HG03045 (cell line): ENCODE measurements around the gene ASPG.

Experiments used
- ATAC-seq: cut with Tn5 transposase; IDR thresholded peaks from one replicate; pipeline ENCODE4 v1.9.1; 2021; ENCODE audit warnings: mild to moderate bottlenecking, moderate library complexity; ENCODE audit not compliant: unreplicated experiment

ASPG gene

DNA sequence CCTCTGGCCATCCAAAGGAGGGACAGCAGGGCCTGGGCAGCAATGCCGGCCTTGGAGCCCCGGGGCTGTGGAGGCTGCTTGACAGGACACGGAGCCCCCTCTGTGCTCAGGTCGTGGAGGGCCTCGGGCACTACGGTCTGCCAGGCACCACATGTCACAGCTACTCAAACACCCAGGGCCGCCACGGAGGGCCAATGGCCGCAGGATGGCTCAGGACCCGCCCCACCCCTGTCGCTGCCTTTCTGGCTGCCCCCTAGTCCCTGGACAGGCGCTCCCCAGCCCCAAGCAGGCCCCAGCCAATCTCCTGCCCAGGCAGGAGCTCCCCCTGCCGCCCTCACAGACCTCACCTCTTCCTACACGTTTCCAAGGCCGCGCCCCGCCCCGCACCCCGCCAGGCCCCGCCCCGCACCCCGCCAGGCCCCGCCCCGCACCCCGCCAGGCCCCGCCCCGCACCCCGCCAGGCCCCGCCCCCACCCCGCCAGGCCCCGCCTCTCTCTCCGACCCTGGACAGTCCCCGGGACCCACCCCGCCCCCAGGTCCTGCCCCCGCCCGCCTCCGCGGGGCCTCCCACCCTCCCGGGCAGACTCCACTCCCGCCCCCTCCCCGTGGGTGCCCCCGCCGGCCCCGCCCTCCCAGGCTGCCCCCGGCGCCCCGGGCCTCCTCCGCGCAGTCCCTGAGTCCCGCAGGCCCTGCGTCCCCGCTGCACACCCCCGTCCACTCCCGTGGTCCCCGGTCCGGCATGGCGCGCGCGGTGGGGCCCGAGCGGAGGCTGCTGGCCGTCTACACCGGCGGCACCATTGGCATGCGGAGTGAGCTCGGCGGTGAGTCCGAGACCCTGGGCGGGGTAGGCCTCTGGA lies at the start of gene ASPG:
Gene ASPG (plus strand): TSS at position 669 of the 857 bp plus-strand sequence. CDS start 71 bp downstream, at position 740.
- ATAC-seq, result no peak

DNA sequence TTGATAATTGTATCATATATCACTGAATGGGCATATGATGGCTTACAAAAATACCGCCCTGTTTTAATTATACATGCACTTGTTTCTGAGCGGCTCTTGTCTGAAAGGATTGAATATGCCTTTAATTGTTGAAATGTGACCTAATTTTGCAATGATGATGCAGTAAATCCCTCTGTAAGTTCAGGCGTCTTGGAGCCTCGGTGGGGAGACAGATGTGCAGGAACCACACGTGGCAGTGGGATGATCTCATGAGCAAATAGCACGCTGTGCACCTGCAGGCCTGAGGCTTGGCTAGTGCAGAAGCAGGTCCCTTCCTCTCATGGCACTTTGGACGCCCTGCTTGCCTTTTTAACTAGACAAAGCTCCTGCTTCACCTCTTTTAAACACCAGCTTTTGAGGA lies 49.3 kb upstream of the ASPG start:
- no peak for ATAC-seq

DNA sequence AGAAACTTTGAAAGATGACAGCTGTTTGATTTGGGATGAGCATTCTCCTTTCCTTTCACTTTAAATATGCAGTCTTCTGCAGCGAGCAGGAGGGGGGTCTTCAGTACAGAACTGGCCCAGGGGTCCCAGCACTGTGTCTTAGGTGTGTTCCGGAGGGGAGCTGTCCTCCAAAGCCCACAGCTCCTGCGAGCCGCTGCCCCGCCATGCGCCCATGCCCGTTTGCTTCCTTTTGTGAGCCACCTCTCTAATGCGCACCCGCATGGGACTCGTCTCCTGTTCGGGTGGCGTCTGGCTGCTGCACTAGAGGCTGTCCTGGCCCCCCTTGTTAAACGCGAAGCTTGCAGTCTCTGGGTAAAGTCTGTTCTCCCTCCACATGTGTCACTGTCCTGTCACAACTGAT lies 48.4 kb upstream of the ASPG start:
- ATAC-seq, result no peak

DNA sequence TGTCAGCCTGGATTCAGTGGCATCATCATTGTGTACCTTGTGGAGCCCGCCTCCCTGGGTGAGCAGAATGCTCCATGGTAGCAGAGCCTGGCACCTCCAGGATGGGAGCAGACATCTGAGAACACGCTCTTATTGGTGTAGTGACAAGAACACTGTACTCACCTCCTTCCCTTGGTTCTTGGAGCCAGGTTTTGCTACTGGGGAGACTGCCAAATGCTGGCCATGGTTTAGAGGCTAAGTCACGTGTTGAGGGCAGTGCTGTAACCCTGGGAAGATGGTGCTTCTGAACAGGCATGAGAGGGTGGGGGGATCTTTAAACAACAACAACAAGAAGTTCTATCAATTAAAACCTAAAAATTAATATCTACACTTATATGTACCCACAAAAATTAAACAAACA lies 47.6 kb upstream of the ASPG start:
- ATAC-seq, result no peak

DNA sequence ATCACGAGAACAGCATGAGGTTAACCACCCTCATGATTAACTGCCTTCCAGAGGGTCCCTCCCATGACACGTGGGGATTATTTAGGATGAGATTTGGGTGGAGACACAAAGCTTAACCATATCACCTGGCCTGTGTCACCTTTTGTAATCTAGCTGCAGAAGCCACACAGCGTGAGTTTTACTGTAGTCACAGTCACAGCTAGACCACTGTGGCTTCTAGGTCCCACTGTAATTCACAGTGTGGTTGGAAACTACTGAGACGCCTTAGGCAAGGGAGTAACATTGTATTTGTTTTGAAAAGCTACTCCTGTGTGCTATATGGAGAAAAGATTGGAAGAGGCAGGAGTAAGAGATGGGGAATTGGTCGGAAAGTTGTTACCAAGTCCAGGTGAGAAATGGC lies 46.3 kb upstream of the ASPG start:
- ATAC-seq, result no peak

DNA sequence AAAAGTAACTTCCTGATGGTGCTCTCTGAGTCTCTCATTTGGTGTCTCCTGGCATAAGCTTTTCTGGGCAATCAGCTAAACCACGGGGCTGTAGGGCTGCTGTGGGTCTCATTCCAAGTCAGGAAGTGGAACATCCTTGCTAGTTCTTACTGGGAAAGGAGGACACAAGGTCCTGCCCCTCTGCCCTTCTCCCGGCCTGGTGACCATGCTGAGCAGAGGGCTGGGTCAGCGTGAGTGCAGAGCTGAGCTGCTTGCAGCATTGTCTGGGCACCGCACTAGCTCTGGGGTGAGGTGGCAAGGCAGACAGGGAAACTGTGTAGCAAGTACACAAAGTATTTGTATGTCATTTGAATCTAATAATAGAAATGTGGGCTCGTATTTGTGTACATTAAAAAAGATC lies 45.0 kb upstream of the ASPG start:
- no peak for ATAC-seq

DNA sequence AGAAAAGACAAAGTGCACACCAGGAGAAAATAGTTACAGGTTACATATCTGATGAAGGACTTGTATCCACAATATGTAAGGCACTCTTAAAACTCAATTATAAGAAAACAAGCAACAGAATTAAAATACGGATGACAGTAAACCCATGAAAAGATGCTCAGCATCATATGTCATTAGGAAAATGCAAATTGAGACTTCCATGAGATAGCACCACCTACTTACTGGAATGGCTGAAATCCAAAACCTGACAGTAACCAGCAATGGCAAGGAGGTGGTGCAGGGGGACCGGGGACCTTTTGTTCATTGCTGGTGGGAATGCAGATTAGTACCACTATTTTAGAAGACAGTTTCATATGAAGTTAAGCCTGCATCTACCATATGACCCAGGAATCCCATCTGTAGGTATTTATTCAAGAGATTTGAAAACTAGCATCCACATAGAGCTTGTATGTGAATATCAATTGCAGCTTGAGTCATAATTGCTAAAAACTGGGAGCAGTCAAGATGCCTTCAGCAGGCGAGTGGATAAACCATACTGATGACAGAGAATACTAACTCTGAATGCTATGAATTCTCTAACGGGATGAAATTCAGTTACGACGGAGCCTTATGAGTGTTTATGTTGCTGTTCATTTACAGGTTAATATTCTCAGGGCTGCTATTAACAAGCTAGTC lies 43.9 kb upstream of the ASPG start:
- ATAC-seq, result no peak

DNA sequence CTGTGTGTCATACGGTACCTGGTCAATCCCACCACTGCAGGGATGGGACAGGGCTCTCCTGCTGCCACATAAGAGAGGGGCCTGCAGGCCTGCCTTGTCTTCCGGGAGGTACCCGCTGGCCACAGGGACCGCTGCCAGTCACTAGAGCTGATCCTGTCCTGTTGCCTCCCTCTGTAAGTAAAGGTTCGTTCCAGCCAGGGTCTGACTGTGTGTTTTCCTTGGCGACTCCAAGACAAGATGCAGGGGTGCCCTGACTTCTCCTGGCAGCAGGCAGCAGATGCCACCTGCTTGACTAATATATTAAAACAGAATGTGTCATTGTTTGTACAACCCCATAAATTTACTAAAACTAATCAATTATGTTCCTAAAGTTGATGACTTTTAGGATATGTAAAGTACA lies 41.5 kb upstream of the ASPG start:
- ATAC-seq, result no peak

DNA sequence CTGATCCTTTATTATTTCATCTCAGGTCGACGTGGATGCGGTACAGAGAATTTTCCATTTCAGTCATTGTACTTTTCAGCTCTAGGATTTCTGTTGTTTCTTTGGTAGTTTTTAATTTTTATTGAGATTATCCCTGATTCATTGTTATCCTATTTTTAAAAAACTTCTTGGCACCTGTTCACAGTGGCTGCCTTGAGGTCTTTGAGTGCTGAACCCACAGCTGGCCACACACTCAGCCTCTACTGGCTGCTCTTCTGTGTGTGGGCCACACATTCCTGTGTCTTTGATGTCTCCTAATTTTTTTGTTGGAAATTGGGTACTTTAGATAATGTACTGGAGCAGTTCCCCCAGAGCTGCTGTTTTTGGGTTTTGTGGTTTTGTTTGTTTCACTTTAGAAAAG lies 37.7 kb upstream of the ASPG start:
- no peak for ATAC-seq

DNA sequence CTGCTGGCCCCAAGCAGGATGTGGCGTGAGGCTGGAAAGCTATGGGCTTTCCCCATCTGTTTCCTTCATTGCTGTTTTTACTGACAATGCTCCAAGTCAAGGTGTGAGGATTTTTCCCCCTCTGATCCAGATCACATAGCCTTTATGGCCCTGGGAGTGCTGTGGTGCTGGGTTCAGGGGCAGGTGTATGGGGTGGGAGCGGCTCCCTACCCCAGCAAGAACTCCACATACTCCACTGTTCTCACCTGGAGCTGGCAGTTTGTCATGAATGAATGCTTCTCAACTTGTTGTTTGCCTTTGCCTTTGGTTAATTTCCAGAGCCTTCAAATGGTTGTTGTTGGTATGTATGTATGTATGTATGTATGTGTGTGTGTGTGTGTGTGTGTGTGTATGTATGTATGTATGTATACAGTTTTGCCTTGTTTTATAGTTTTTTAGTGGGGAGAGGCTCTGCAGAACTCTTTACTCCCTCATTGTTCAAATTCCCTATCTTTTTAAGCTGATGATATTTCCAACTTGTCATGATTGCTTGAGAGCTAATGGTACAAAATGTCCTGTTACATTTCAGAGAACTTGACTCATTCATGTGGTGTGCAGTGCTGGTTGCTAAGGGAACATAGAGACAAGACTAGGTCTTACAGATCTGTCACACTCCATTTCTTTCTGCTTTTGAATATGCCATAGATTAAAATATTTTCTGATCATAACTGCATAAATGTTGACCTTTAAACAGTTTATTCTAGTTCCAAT lies 36.6 kb upstream of the ASPG start:
- no peak for ATAC-seq

DNA sequence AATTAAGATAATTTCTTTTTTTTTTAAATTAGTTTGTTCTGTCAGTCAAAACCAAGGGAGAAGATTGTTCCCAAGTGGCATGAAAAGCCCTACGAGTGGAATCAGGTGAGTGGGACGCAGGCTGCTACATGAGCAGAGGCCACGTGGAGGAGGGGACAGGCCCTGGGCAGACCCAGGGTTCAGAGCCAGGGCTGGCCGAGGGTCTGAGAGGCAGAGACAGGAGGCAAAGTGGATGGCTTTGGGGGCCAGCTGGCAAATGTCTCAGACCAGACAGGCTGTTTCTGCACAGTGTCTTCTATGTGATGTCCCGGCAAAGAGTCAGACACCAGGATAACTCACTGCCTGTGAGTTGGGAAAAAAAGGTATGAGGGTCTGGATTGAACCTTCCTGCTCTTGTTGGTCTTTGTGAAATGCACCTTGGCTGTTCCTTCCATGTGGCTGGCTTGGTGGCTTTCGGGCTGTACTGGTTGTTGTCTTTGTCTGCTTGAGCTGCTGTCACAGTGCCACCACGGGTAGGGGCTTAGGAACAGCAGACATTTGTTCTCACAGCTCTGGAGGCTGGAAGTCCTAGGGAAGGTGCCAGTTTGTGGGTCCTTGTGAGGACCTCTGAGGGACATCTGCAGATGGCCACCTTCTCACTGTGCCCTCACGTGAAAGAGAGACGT lies 35.8 kb upstream of the ASPG start:
- no peak for ATAC-seq

DNA sequence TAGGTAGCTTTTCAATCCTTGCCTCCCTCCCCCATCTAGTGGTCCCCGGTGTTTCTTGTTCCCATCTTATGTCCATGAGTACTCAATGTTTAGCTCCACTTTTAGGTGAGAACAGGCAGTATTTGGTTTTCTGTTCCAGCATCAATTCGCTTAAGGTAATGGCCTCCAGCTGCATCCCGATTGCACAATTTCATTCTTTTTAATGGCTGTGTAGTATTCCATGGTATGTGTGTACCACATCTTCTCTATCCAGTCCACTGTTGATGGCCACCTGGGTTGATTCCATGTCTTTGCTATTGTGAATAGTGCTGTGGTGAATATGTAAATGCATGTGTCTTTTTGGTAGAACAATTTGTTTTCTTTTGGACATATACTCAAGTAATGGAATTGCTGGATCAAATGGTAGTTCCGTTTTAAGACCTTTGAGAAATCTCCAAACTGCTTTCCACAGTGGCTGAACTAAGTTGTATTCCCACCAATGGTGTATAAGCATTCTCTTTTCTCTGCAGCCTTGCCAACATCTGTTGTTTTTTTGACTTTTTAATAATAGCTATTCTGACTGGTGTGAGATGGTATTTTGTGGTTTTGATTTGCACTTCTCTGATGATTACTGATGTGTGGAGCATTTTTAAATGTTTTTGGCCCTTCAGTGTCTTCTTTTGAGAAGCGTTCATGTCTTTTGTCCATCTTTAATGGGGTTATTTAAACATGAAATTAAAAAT lies 34.2 kb upstream of the ASPG start:
- no peak for ATAC-seq

DNA sequence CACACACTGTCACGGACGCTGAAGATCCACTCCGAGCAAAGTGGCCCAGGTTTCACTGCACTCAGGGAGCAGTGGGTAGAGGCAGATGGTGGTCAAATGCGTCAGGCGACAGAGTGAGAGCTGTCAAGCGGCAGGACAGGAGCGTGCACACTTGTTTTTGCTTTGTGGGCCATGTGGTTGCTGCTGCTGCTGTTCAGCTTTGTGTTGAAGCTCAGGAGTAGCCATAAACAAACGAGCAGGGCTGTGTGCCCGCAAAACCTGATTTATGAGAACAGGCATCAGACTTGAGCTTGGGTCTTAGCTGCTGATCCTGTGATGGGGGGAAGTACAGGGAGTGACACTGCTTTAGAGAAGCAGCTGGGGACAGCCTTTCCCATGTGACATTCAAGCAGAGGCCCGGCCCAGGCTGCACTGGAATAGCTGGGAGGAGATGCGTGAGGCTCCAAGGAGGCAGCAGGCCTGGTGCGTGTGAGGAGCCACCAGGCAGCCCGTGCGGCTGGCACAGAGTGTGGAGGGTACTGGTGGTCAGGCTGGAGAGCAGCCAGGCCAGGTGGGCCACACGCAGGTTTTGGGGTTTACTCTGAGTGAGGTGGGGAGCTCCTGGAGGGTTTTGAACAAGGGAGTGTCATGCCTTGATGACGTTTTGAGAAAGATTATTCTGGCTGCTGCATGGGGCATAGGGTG lies 31.1 kb upstream of the ASPG start:
- no peak for ATAC-seq

DNA sequence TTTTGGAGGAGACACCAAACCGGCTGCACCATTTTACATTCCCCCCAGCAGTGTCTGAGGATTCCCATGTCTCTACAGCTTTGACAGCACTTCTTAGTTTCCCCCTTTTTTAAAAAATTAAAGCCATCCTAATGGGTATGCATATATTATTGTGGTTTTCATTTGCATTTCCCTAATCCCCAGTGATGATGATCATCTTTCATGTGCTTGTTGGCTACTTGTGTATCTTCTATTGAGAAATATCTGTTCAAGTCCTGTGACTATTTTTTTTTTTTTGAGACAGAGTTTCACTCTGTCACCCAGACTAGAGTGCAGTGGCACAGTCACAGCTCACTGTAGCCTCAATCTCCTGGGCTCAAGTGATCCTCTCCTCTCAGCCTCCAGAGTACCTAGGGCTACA lies 23.2 kb upstream of the ASPG start:
- ATAC-seq, result no peak

DNA sequence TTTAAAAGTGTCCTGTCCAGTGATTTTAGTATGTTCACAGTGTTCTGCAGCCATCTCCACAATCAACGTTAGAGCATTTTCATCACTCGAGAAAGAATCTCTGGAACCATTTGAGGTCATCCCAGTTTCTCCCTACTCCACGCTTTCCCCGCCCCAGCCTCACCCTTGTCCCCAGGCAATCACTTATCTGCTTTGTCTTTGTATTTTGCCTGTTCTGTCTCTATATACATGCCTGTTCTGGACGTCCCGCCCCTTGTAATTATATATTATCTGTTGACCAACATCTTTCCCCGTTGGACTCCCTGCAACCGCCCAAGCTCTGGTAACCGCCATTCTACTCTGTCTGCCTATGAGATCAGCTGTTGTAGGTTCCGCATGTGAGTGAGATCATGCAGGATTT lies 21.5 kb upstream of the ASPG start:
- ATAC-seq, result no peak

DNA sequence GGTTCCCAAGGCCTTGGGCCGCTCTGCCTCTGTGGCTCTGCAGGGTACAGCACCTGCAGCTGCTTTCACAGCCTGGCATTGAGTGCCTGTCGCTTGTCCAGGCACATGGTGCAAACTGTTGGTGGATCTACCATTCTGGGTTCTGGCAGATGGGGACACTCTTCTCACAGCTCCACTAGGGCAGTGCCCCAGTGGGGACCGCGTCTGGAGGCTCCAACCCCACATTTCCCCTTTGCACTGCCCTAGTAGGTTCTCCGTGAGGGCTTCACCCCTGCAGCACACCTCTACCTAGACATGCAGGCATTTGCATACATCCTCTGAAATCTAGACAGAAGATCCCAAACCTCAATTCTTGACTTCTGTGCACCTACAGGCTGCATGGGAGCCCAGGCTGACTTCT lies 19.2 kb upstream of the ASPG start:
- ATAC-seq, result no peak

DNA sequence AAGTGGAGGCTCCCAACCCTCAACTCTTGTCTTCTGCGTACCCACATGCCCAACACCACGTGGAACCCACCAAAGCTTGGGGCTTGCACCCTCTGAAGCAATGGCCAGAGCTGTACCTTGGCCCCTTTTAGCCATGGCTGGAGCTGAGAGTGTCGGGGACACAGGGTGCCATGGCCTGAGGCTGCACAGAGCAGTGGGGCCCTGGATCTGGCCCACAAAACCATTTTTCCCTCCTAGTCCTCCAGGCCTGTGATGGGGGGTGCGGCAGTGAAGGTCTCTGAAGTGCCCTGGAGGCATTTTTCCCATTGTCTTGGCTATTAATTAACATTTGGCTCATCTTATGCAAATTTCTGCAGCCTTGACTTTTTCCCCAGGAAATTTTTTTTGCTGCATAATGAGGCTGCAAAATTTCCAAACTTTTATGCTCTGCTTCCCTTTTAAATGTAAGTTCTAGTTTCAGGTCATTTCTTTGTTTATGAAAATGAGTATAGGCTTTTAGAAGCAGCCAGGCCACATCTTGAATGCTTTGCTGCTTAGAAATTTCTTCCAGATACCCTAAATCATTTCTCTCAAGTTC lies 18.7 kb upstream of the ASPG start:
- ATAC-seq, result no peak

DNA sequence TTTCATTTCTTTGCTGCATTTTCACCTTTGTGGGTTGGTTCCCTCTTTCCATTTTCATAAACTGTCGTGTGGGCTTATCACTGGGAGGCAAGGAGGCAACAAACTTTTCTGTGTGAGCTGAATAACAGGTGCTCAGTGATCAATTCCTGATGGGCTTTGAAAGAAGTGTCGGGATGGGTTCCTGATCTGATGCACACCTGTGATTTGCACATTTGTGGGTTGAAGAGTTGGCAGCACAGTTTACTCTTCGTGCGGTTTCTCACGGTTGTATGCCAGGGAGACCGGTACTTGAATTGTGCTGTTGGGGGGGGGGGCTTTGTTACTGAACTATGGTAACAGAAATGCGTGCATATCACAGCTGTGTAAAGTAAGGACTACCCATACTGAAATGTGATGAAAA lies 16.0 kb upstream of the ASPG start:
- no peak for ATAC-seq

DNA sequence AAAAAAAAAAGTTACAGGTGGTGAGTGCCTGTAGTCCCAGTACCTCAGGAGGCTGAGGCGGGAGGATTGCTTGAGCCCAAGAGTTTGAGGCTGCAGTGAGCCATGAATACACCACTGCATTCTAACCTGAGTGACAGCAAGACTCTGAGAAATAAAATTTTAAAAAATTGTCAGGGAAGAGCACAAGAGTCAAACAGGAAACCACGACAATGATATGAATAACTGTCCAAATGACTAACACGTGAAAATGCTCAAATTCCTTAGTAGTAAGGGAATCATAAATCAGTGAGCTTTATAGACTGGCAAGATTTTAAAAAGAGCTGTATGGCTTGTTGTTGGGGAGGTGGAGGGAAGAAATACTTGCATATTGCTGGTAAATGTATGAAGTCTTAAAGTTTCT lies 12.9 kb upstream of the ASPG start:
- no peak for ATAC-seq

DNA sequence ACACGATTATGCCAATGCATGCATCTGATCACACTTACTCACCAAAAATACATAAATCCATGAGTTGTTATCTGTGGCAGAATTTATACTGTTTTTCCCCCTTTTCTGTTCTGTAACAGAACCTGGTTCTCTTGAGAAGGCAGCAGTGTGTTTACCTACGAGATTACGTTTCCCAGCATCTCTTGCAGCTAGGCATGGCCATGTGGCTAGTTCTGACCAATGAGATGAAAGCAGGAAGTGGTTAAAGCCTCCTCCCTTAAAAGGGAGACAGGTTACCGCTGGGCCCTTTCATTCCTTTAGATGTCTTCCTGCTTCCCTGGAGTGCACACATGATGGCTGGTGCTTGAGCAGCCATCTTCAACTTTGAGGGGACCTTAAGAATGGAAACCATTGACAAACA lies 11.7 kb upstream of the ASPG start:
- no peak for ATAC-seq
